Upper lobe of left lung (tissue), 6 donors: ENCODE data around the gene ECT2. TPM values are rescaled to one million over a fixed set of nuclear protein-coding genes. Genes with fewer than 3 reads are reported as not detected.
"Not testable (repeated sequence)": the region's sequence is repeated elsewhere in the genome, so short reads cannot be mapped to it uniquely, and the experiment has no call there.

Experiments used
- ATAC-seq, 2 donors: fragments of 200-7000 bp; cut with Tn5 transposase; one replicate each; pipeline ENCODE4 v1.9.1; 2022; ENCODE audit warnings: mild to moderate bottlenecking in 2 of 2, moderate library complexity in 2 of 2; ENCODE audit not compliant: low FRiP score in 2 of 2
- DNase-seq, 2 donors: peaks; one replicate each; pipeline ENCODE4 v3.0.0-alpha.2; 2019 to 2020
- H3K27ac ChIP-seq, 4 donors: fragments of 200-600 bp; sonication (generic); one replicate each; pipeline ENCODE4 v1.5.1; 2016 to 2019
- H3K27me3 ChIP-seq, 4 donors: fragments of 200-600 bp; sonication (generic); one replicate each; pipeline ENCODE4 v1.5.1; 2017 to 2019
- H3K36me3 ChIP-seq, 4 donors: fragments of 200-600 bp; sonication (generic); one replicate each; pipeline ENCODE4 v1.5.1; 2016 to 2019
- H3K4me1 ChIP-seq, 4 donors: fragments of 200-600 bp; sonication (generic); one replicate each; pipeline ENCODE4 v1.5.1; 2018 to 2019
- H3K4me3 ChIP-seq, 4 donors: fragments of 200-600 bp; sonication (generic); one replicate each; pipeline ENCODE4 v1.5.1; 2017 to 2019; ENCODE audit warnings: mild to moderate bottlenecking in 2 of 4, moderate library complexity in 1 of 4
- H3K9me3 ChIP-seq, 4 donors: fragments of 200-600 bp; sonication (generic); one replicate each; pipeline ENCODE4 v1.5.1; 2018 to 2019
- CTCF ChIP-seq, 6 experiments: fragments of 450-650 bp in 4 of 6; fragments of 200-600 bp in 2 of 6; sonication (generic) in 2 of 6; IDR thresholded peaks; one replicate each; pipeline ENCODE4 v1.5.1; 2016 to 2019; ENCODE audit warnings: antibody characterized with exemption in 6 of 6
- EP300 ChIP-seq, 4 donors: sonication (generic); formaldehyde crosslinking; IDR thresholded peaks; one replicate each; pipeline ENCODE4 v1.5.1; 2017; ENCODE audit warnings: antibody characterized with exemption in 4 of 4, control low read depth in 2 of 4
- POLR2A ChIP-seq, 4 donors: fragments of 450-650 bp; IDR thresholded peaks; one replicate each; pipeline ENCODE4 v1.5.1; 2016 to 2017; ENCODE audit warnings: antibody characterized with exemption in 4 of 4, mild to moderate bottlenecking in 2 of 4
- POLR2AphosphoS5 ChIP-seq, 2 donors: sonication (generic); formaldehyde crosslinking; IDR thresholded peaks; one replicate each; pipeline ENCODE4 v1.5.1; 2017; ENCODE audit warnings: antibody characterized with exemption in 2 of 2
- WGBS, 2 donors: methylation state at CpG; one replicate each; pipeline ENCODE4 v1.1.5; 2017 to 2018; 5-methylcytosine and 5-hydroxymethylcytosine counted together
- total RNA-seq, 6 donors: library from RNA; depleted of rRNA in 4 of 6; stranded (reverse); fragments of >200 nt in 4 of 6; gene quantifications; one replicate each; pipeline versions ENCODE4 v1.1.0 to v1.2.1, GENCODE V29; 2016 to 2021
- donor health status: DM: no; HTN: no; CAD: no; lungs with moderate emphysema.
- donor health status: DM: no; HTN: yes; CAD: no; lungs with severe emphysema.

Gene ECT2
- total RNA-seq, 6 donors from 2014 or later: 7.1 to 18.7 (median 13.7) TPM

GRCh38 chr3:172859041-172859440 lies 108.5 kb downstream of the ECT2 start:
- no peaks in the 10 kb centered on the region for H3K9me3 ChIP-seq
- TF ChIP-seq POLR2AphosphoS5 (IDR thresholded peaks at IDR 0.05) (no peak), EP300 (IDR thresholded peaks at IDR 0.05) (no peak), POLR2A (IDR thresholded peaks at IDR 0.05) (no peak), CTCF (IDR thresholded peaks at IDR 0.05) (no peak)
- H3K4me1 ChIP-seq: peaks cover 0 to 11% (median 0%) of the 10 kb centered on the region in 4 donors
- no peaks in the 10 kb centered on the region for H3K27me3 ChIP-seq
- no peak for ATAC-seq
- no peak overlapping the region for H3K4me3 ChIP-seq
- WGBS, 2 donors: 86 to 93% methylated on average over 2 of the region's 2 CpGs
- H3K27ac ChIP-seq: no peak overlapping the region
- no peak for DNase-seq
- H3K36me3 ChIP-seq: no peaks in the 10 kb centered on the region

- H3K27me3 ChIP-seq, H3K4me3 ChIP-seq, H3K9me3 ChIP-seq, H3K27ac ChIP-seq, ATAC-seq, H3K36me3 ChIP-seq: not testable (repeated sequence)
- H3K4me1 ChIP-seq: peaks cover 0 to 11% (median 5%) of the 10 kb centered on the region in 4 donors
- DNase-seq: peak in 1 of 2 donors; percentile 73
- 95 to 98% methylated on average over 11 to 30 of the region's 38 CpGs for WGBS, 2 donors
Observed at GRCh38 chr3:172866726-172867350, 116.3 kb downstream of the ECT2 start.

GRCh38 chr3:172868582-172869200 lies 118.2 kb downstream of the ECT2 start:
- no peaks in the 10 kb centered on the region for H3K36me3 ChIP-seq
- DNase-seq: no peak
- no peak for TF ChIP-seq CTCF (IDR thresholded peaks at IDR 0.05)
- TF ChIP-seq EP300 (IDR thresholded peaks at IDR 0.05): no peak
- TF ChIP-seq POLR2AphosphoS5 (IDR thresholded peaks at IDR 0.05): no peak
- TF ChIP-seq POLR2A (IDR thresholded peaks at IDR 0.05): no peak
- 98 to 100% methylated on average over 2 of the region's 2 CpGs for WGBS, 2 donors
- no peak overlapping the region for H3K27ac ChIP-seq
- no peaks in the 10 kb centered on the region for H3K9me3 ChIP-seq
- no peaks in the 10 kb centered on the region for H3K27me3 ChIP-seq
- no peak for ATAC-seq
- peaks cover 0 to 11% (median 5%) of the 10 kb centered on the region in 4 donors for H3K4me1 ChIP-seq
- H3K4me3 ChIP-seq: no peak overlapping the region

- ATAC-seq: peak in 1 of 2 donors; percentile 42
- TF ChIP-seq CTCF (IDR thresholded peaks at IDR 0.05): no peak
- TF ChIP-seq POLR2AphosphoS5 (IDR thresholded peaks at IDR 0.05): no peak
- no peak for TF ChIP-seq EP300 (IDR thresholded peaks at IDR 0.05)
- no peak for TF ChIP-seq POLR2A (IDR thresholded peaks at IDR 0.05)
- no peaks in the 10 kb centered on the region for H3K27me3 ChIP-seq
- peak in 1 of 2 donors; percentile 40 for DNase-seq
- H3K4me1 ChIP-seq: peaks cover 0 to 11% (median 5%) of the 10 kb centered on the region in 4 donors
- no peaks in the 10 kb centered on the region for H3K9me3 ChIP-seq
- WGBS, 2 donors: 37 to 46% methylated on average over 3 of the region's 3 CpGs
- no peak overlapping the region for H3K4me3 ChIP-seq
- H3K36me3 ChIP-seq: no peaks in the 10 kb centered on the region
- H3K27ac ChIP-seq: no peak overlapping the region
Observed at GRCh38 chr3:172869368-172869771, 118.8 kb downstream of the ECT2 start.

GRCh38 chr3:172869784-172870518 lies 119.4 kb downstream of the ECT2 start:
- no peak for ATAC-seq
- 54 to 61% methylated on average over 3 of the region's 3 CpGs for WGBS, 2 donors

More at GRCh38 chr3:172869784-172870518, 119.4 kb downstream of the ECT2 start:
- DNase-seq: no peak
- Histone ChIP-seq H3K36me3 (no peaks in the 10 kb centered on the region), H3K4me3 (no peak overlapping the region), H3K4me1 (peaks cover 0 to 11% (median 5%) of the 10 kb centered on the region in 4 donors), H3K27me3 (no peaks in the 10 kb centered on the region), H3K9me3 (no peaks in the 10 kb centered on the region), H3K27ac (no peak overlapping the region)
- TF ChIP-seq EP300 (IDR thresholded peaks at IDR 0.05) (no peak), POLR2AphosphoS5 (IDR thresholded peaks at IDR 0.05) (no peak), POLR2A (IDR thresholded peaks at IDR 0.05) (no peak), CTCF (IDR thresholded peaks at IDR 0.05) (no peak)
